ENCODE results near the gene ZBED4. TPM values are rescaled to one million over a fixed set of nuclear protein-coding genes. Genes with fewer than 3 reads are reported as not detected.

ZBED4 gene
- total RNA-seq, 1 donor from 2014 or later: 17.3 TPM

DNA sequence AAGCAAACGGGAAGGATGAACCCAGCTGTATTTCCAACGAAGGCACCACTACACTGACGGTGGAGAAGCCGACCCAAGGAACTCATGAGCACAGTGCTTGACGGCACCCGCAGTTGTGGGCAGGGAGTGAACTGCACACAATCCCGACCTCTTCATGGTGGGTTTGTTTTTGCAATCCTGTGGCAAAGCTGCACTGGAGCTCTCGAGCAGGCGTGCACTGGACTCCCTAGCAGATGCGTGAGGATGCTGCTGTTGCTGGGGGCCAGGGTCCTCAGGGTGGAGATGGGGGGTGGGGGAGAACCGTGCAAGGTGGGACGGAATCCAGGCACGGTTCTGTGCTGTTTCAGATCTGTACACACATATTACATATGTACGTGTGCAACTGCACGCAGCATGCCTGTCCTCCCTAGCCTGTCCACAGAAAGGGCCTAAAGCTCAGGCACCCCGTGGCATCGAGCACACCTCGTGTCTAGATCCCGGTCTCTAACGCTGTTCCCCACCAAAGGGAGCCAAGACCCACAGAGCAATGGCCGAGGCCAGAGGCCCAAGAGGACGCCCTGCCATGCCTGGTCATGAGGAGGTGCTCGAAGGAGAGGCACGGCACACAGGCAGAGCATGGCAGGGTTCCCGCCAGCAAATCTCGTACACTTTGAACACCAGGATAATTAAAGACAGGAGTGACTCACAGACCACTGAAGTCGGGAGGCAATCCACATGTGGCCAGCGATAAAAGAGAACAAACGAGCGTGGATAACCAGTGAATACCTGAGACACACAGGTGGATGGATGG, 47.0 kb downstream of the ZBED4 start:
- DNase-seq (ENCODE audit: extremely low spot score, unreplicated experiment): no peak
- Mint-ChIP-seq H3K4me1 (ENCODE audit: unreplicated experiment) (no peaks in the 10 kb centered on the region), H3K4me3 (ENCODE audit: unreplicated experiment) (no peak overlapping the region), H3K27me3 (ENCODE audit: unreplicated experiment) (no peaks in the 10 kb centered on the region), H3K27ac (ENCODE audit: unreplicated experiment) (no peak overlapping the region), H3K36me3 (ENCODE audit: unreplicated experiment) (peaks cover 27% of the 10 kb centered on the region), H3K9me3 (ENCODE audit: unreplicated experiment) (no peaks in the 10 kb centered on the region)
- TF ChIP-seq, protein P1, sequence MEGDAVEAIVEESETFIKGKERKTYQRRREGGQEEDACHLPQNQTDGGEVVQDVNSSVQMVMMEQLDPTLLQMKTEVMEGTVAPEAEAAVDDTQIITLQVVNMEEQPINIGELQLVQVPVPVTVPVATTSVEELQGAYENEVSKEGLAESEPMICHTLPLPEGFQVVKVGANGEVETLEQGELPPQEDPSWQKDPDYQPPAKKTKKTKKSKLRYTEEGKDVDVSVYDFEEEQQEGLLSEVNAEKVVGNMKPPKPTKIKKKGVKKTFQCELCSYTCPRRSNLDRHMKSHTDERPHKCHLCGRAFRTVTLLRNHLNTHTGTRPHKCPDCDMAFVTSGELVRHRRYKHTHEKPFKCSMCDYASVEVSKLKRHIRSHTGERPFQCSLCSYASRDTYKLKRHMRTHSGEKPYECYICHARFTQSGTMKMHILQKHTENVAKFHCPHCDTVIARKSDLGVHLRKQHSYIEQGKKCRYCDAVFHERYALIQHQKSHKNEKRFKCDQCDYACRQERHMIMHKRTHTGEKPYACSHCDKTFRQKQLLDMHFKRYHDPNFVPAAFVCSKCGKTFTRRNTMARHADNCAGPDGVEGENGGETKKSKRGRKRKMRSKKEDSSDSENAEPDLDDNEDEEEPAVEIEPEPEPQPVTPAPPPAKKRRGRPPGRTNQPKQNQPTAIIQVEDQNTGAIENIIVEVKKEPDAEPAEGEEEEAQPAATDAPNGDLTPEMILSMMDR (IDR thresholded peaks at IDR 0.05): no peak

DNA sequence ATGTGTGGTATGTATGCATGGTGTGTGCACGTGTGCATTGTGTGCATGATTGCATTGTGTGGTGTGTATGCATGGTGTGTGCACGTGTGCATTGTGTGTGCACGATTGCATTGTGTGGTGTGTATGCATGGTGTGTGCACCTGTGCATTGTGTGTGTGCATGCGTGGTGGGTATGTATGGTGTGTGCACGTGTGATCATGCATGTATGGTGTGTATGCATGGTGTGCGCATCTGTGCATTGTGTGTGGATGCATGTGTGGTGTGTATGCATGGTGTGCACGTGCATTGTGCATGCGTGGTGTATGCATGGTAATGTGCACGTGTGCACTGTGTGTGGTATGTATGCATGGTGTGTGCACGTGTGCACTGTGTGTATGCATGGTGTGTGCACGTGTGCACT, 47.8 kb downstream of the ZBED4 start:
- no peaks in the 10 kb centered on the region for H3K4me1 Mint-ChIP-seq (ENCODE audit: unreplicated experiment)
- no peaks in the 10 kb centered on the region for H3K9me3 Mint-ChIP-seq (ENCODE audit: unreplicated experiment)
- H3K27me3 Mint-ChIP-seq (ENCODE audit: unreplicated experiment): no peaks in the 10 kb centered on the region
- H3K4me3 Mint-ChIP-seq (ENCODE audit: unreplicated experiment): no peak overlapping the region
- H3K36me3 Mint-ChIP-seq (ENCODE audit: unreplicated experiment): peaks cover 27% of the 10 kb centered on the region
- no peak overlapping the region for H3K27ac Mint-ChIP-seq (ENCODE audit: unreplicated experiment)
- TF ChIP-seq, protein P1 (IDR thresholded peaks at IDR 0.05): no peak
- DNase-seq (ENCODE audit: extremely low spot score, unreplicated experiment): no peak

DNA sequence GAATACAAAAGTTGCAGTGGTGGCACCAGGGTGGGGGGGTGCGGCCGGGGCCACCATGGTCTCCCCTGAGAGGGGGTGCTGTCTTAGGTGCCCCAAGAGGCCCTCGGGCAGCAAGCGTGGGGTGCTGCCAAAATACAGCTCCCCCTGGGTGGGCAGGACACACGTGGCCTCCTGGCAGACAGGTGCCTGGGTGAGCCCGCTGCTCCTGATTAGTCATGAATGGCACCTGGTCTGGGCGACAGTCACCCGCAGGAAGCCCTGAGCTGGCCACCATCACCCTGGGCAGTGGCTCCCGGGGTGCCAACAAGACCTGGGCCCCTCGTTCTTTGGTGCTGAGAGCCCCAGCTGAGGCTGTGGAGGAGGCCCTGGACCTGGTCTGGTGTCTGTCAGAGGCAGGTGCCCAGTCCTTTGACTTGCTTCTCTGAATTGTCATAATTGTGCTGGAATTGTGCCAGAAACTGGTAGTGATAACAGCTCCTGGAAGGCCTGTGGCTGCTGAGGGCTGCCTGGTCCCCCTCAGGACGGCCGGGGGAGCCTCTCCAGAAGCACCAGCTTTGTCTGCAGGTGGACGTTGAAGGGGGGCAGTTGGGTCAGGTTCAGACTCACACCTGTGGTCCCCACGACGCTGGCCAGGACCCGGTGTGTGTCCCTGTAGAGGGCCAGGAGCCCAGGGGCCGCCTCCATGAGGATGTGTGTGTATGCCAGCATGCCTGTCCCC, 49.8 kb downstream of the ZBED4 start:
- TF ChIP-seq, protein P1 (IDR thresholded peaks at IDR 0.05): no peak
- no peaks in the 10 kb centered on the region for H3K9me3 Mint-ChIP-seq (ENCODE audit: unreplicated experiment)
- peaks cover 28% of the 10 kb centered on the region for H3K36me3 Mint-ChIP-seq (ENCODE audit: unreplicated experiment)
- H3K27ac Mint-ChIP-seq (ENCODE audit: unreplicated experiment): no peak overlapping the region
- no peaks in the 10 kb centered on the region for H3K27me3 Mint-ChIP-seq (ENCODE audit: unreplicated experiment)
- H3K4me1 Mint-ChIP-seq (ENCODE audit: unreplicated experiment): no peaks in the 10 kb centered on the region
- no peak overlapping the region for H3K4me3 Mint-ChIP-seq (ENCODE audit: unreplicated experiment)
- DNase-seq (ENCODE audit: extremely low spot score, unreplicated experiment): no peak

DNA sequence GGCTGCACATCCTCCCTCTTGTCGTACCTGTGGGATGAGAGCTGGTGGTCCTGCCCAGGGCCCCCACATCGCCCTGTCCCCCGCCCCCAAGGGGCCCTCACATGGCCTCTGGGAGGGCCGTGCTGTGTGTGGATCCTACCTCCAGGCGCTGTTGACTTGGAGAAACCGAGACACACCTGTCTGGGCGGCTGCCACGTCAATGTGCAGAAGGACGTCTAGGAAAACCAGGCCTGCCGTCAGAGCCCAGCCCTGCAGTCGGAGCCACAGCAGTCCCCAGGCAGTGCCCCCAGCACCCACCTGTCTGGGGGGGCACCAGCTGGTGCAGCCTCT, 50.4 kb downstream of the ZBED4 start:
- DNase-seq (ENCODE audit: extremely low spot score, unreplicated experiment): no peak
- Mint-ChIP-seq H3K9me3 (ENCODE audit: unreplicated experiment) (no peaks in the 10 kb centered on the region), H3K27me3 (ENCODE audit: unreplicated experiment) (no peaks in the 10 kb centered on the region), H3K36me3 (ENCODE audit: unreplicated experiment) (peaks cover 26% of the 10 kb centered on the region), H3K4me3 (ENCODE audit: unreplicated experiment) (no peak overlapping the region), H3K4me1 (ENCODE audit: unreplicated experiment) (no peaks in the 10 kb centered on the region), H3K27ac (ENCODE audit: unreplicated experiment) (no peak overlapping the region)
- TF ChIP-seq, protein P1 (IDR thresholded peaks at IDR 0.05): no peak

DNA sequence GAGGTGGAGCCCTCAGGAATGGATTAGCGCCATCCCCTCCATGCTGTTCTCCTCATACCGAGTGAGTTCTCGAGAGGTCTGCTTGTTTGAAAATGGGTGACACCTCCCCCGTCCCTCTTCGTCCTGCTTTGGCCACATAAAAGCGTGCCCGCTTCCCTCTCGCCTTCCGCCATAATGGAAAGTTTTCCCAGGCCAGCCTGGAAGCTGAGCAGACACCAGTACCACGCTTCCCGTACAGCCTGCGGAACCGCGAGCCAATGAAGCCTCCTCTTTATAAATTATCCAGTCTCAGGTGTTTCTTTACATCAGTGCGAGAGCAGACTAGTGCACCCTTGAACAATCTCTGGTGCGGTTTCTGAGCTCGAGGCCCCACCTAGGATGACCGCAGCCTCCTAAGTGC, 51.8 kb downstream of the ZBED4 start:
- Mint-ChIP-seq H3K4me3 (ENCODE audit: unreplicated experiment) (no peak overlapping the region), H3K36me3 (ENCODE audit: unreplicated experiment) (peaks cover 22% of the 10 kb centered on the region), H3K27ac (ENCODE audit: unreplicated experiment) (no peak overlapping the region), H3K9me3 (ENCODE audit: unreplicated experiment) (no peaks in the 10 kb centered on the region), H3K4me1 (ENCODE audit: unreplicated experiment) (no peaks in the 10 kb centered on the region), H3K27me3 (ENCODE audit: unreplicated experiment) (no peaks in the 10 kb centered on the region)
- TF ChIP-seq, protein P1 (IDR thresholded peaks at IDR 0.05): no peak
- DNase-seq (ENCODE audit: extremely low spot score, unreplicated experiment): no peak
